ENCODE results near the gene SCAF1.

SCAF1 gene

GRCh38 chr19:49665351-49666119 is 23.5 kb downstream of the SCAF1 start, which contains the start of the genes BCL2L12 and IRF3:
BCL2L12 (plus strand) TSS chr19:49665933; CDS start chr19:49666693, 760 bp downstream.
IRF3 (minus strand) TSS chr19:49665857; CDS start chr19:49664838, 1,019 bp downstream.
- DNase-seq: peak; percentile 100

GRCh38 chr19:49666120-49666444 is 24.1 kb downstream of the SCAF1 start:
- no peak for DNase-seq

- no peak for DNase-seq
Observed at GRCh38 chr19:49667473-49667872, 25.5 kb downstream of the SCAF1 start.

- DNase-seq: no peak
Observed at GRCh38 chr19:49669516-49669915, 27.5 kb downstream of the SCAF1 start.

- DNase-seq: peak; percentile 71
Observed at GRCh38 chr19:49672131-49672919, 30.3 kb downstream of the SCAF1 start.

GRCh38 chr19:49676136-49676783 is 34.3 kb downstream of the SCAF1 start:
- DNase-seq: no peak

- peak; percentile 96 for DNase-seq
Observed at GRCh38 chr19:49676784-49677230, 34.8 kb downstream of the SCAF1 start.

GRCh38 chr19:49677231-49677900 is 35.4 kb downstream of the SCAF1 start, which contains the start of gene PRMT1:
PRMT1 (plus strand) TSS chr19:49677271; CDS start chr19:49677281, 10 bp downstream.
- DNase-seq: peak; percentile 42

- peak; percentile 75 for DNase-seq
Observed at GRCh38 chr19:49677901-49678674, 36.1 kb downstream of the SCAF1 start.

GRCh38 chr19:49678985-49679770 is 37.2 kb downstream of the SCAF1 start:
- no peak for DNase-seq

GRCh38 chr19:49679771-49680413 is 37.9 kb downstream of the SCAF1 start:
- DNase-seq: no peak

- peak; percentile 93 for DNase-seq
Observed at GRCh38 chr19:49680421-49681351, 38.7 kb downstream of the SCAF1 start.

- no peak for DNase-seq
Observed at GRCh38 chr19:49681830-49682229, 39.8 kb downstream of the SCAF1 start.

GRCh38 chr19:49682274-49682673 is 40.3 kb downstream of the SCAF1 start:
- DNase-seq: no peak

- no peak for DNase-seq
Observed at GRCh38 chr19:49683814-49684250, 41.8 kb downstream of the SCAF1 start.

- DNase-seq: no peak
Observed at GRCh38 chr19:49684251-49684982, 42.4 kb downstream of the SCAF1 start.

GRCh38 chr19:49684983-49685553 is 43.1 kb downstream of the SCAF1 start:
- no peak for DNase-seq

- no peak for DNase-seq
Observed at GRCh38 chr19:49685845-49686332, 43.9 kb downstream of the SCAF1 start.
